BLaER1 (cell line): ENCODE results near the gene RIMS3.

Experiments
- H3K27ac ChIP-seq: shearing (Covaris generic); formaldehyde crosslinking; 2 replicates; pipeline ENCODE4 v1.8.1; 2022
- H3K27me3 ChIP-seq: shearing (Covaris generic); formaldehyde crosslinking; 2 replicates; pipeline ENCODE4 v1.8.1; 2022
- H3K36me3 ChIP-seq: shearing (Covaris generic); formaldehyde crosslinking; 2 replicates; pipeline ENCODE4 v1.8.1; 2022
- H3K4me1 ChIP-seq: shearing (Covaris generic); formaldehyde crosslinking; 2 replicates; pipeline ENCODE4 v1.8.1; 2022
- H3K4me2 ChIP-seq: shearing (Covaris generic); formaldehyde crosslinking; 2 replicates; pipeline ENCODE4 v1.8.1; 2022
- H3K4me3 ChIP-seq: shearing (Covaris generic); formaldehyde crosslinking; 2 replicates; pipeline ENCODE4 v1.8.1; 2022
- H3K9ac ChIP-seq: shearing (Covaris generic); formaldehyde crosslinking; 2 replicates; pipeline ENCODE4 v1.8.1; 2022
- H3K9me3 ChIP-seq: shearing (Covaris generic); formaldehyde crosslinking; 2 replicates; pipeline ENCODE4 v1.8.1; 2022
- H4K20me1 ChIP-seq: shearing (Covaris generic); formaldehyde crosslinking; 2 replicates; pipeline ENCODE4 v1.8.1; 2022
- Cebpa-rat ChIP-seq: shearing (Covaris generic); IDR thresholded peaks from 2 replicates; pipeline ENCODE4 v1.8.1; 2022

Gene RIMS3

GRCh38 chr1:40625476-40626382 is 39.8 kb downstream of the RIMS3 start:
- H3K9me3 ChIP-seq, result no peaks in the 10 kb centered on the region
- H3K4me1 ChIP-seq, result peaks cover 98% of the 10 kb centered on the region
- peaks cover 6% of the 10 kb centered on the region; the same call in 1 of the 2 replicates for H4K20me1 ChIP-seq
- peak overlapping the region; percentile 87 for H3K27ac ChIP-seq
- H3K9ac ChIP-seq, result peak overlapping the region; percentile 79
- TF ChIP-seq Cebpa-rat, result no peak
- H3K4me3 ChIP-seq, result peak overlapping the region; percentile 35
- H3K36me3 ChIP-seq, result peaks cover 31% of the 10 kb centered on the region
- H3K27me3 ChIP-seq, result no peaks in the 10 kb centered on the region
- peak overlapping the region; percentile 91 for H3K4me2 ChIP-seq

GRCh38 chr1:40625076-40625475 is 40.4 kb downstream of the RIMS3 start:
- peak overlapping the region; percentile 35 for H3K4me3 ChIP-seq
- H3K27ac ChIP-seq, result peak overlapping the region; percentile 87
- H4K20me1 ChIP-seq, result peaks cover 6% of the 10 kb centered on the region; the same call in 1 of the 2 replicates
- TF ChIP-seq Cebpa-rat, result no peak
- no peaks in the 10 kb centered on the region for H3K27me3 ChIP-seq
- H3K9ac ChIP-seq, result peak overlapping the region; percentile 79; the same call in 1 of the 2 replicates
- H3K36me3 ChIP-seq, result peaks cover 31% of the 10 kb centered on the region
- peaks cover 2% of the 10 kb centered on the region for H3K9me3 ChIP-seq
- H3K4me2 ChIP-seq, result peak overlapping the region; percentile 91
- H3K4me1 ChIP-seq, result peaks cover 98% of the 10 kb centered on the region

GRCh38 chr1:40622936-40623629 is 42.4 kb downstream of the RIMS3 start:
- H3K4me3 ChIP-seq, result no peak overlapping the region
- 0 out of 2 replicates have a peak overlapping the region, but pooled peaks have one; percentile 91 for H3K4me2 ChIP-seq
- peaks cover 6% of the 10 kb centered on the region; the same call in 1 of the 2 replicates for H4K20me1 ChIP-seq
- peaks cover 28% of the 10 kb centered on the region for H3K36me3 ChIP-seq
- peaks cover 79% of the 10 kb centered on the region for H3K4me1 ChIP-seq
- H3K27me3 ChIP-seq, result no peaks in the 10 kb centered on the region
- TF ChIP-seq Cebpa-rat, result no peak
- H3K9ac ChIP-seq, result no peak overlapping the region
- H3K27ac ChIP-seq, result no peak overlapping the region
- H3K9me3 ChIP-seq, result peaks cover 12% of the 10 kb centered on the region

GRCh38 chr1:40621821-40622450 is 43.5 kb downstream of the RIMS3 start:
- TF ChIP-seq Cebpa-rat, result no peak

GRCh38 chr1:40620586-40621210 is 44.8 kb downstream of the RIMS3 start:
- peak overlapping the region; percentile 69 for H3K4me2 ChIP-seq
- H3K9ac ChIP-seq, result no peak overlapping the region
- peaks cover 6% of the 10 kb centered on the region; the same call in 1 of the 2 replicates for H4K20me1 ChIP-seq
- peaks cover 55% of the 10 kb centered on the region for H3K4me1 ChIP-seq
- H3K27ac ChIP-seq, result no peak overlapping the region
- no peak for TF ChIP-seq Cebpa-rat
- H3K36me3 ChIP-seq, result peaks cover 23% of the 10 kb centered on the region
- no peaks in the 10 kb centered on the region for H3K27me3 ChIP-seq
- peaks cover 17% of the 10 kb centered on the region for H3K9me3 ChIP-seq
- H3K4me3 ChIP-seq, result no peak overlapping the region

More at GRCh38 chr1:40621821-40622450, 43.5 kb downstream of the RIMS3 start:
- no peaks in the 10 kb centered on the region for H3K27me3 ChIP-seq
- no peak overlapping the region for H3K9ac ChIP-seq
- peaks cover 23% of the 10 kb centered on the region for H3K36me3 ChIP-seq
- peaks cover 67% of the 10 kb centered on the region for H3K4me1 ChIP-seq
- H3K27ac ChIP-seq, result no peak overlapping the region
- H4K20me1 ChIP-seq, result peaks cover 6% of the 10 kb centered on the region; the same call in 1 of the 2 replicates
- H3K4me3 ChIP-seq, result no peak overlapping the region
- peaks cover 16% of the 10 kb centered on the region for H3K9me3 ChIP-seq
- H3K4me2 ChIP-seq, result peak overlapping the region; percentile 69

GRCh38 chr1:40620150-40620549 is 45.3 kb downstream of the RIMS3 start:
- Histone ChIP-seq H3K27me3 (no peaks in the 10 kb centered on the region), H3K27ac (no peak overlapping the region), H3K9me3 (peaks cover 17% of the 10 kb centered on the region), H3K36me3 (peaks cover 23% of the 10 kb centered on the region), H4K20me1 (peaks cover 6% of the 10 kb centered on the region; the same call in 1 of the 2 replicates), H3K4me2 (peak overlapping the region; percentile 69; the same call in 1 of the 2 replicates), H3K4me3 (no peak overlapping the region), H3K9ac (no peak overlapping the region), H3K4me1 (peaks cover 50% of the 10 kb centered on the region)
- TF ChIP-seq Cebpa-rat, result no peak

- H3K36me3 ChIP-seq, result peaks cover 23% of the 10 kb centered on the region
- peaks cover 29% of the 10 kb centered on the region for H3K4me1 ChIP-seq
- H3K27ac ChIP-seq, result no peak overlapping the region
- no peak overlapping the region for H3K9ac ChIP-seq
- no peaks in the 10 kb centered on the region for H3K27me3 ChIP-seq
- H3K4me2 ChIP-seq, result no peak overlapping the region
- H4K20me1 ChIP-seq, result no peaks in the 10 kb centered on the region
- peaks cover 17% of the 10 kb centered on the region for H3K9me3 ChIP-seq
- no peak overlapping the region for H3K4me3 ChIP-seq
- TF ChIP-seq Cebpa-rat, result no peak
These were observed 47.4 kb downstream of the RIMS3 start for GRCh38 chr1:40618108-40618507.

GRCh38 chr1:40612345-40612831 is 53.1 kb downstream of the RIMS3 start:
- Histone ChIP-seq H3K27ac (no peak overlapping the region), H3K4me2 (peak overlapping the region; percentile 31; the same call in 1 of the 2 replicates), H3K27me3 (no peaks in the 10 kb centered on the region), H3K9me3 (peaks cover 18% of the 10 kb centered on the region), H3K4me3 (no peak overlapping the region), H4K20me1 (no peaks in the 10 kb centered on the region), H3K4me1 (peaks cover 6% of the 10 kb centered on the region), H3K36me3 (no peaks in the 10 kb centered on the region), H3K9ac (no peak overlapping the region)
- no peak for TF ChIP-seq Cebpa-rat

GRCh38 chr1:40610156-40610555 is 55.3 kb downstream of the RIMS3 start:
- Histone ChIP-seq H3K4me1 (peaks cover 6% of the 10 kb centered on the region), H4K20me1 (no peaks in the 10 kb centered on the region), H3K4me2 (no peak overlapping the region), H3K27ac (no peak overlapping the region), H3K9ac (no peak overlapping the region), H3K4me3 (no peak overlapping the region), H3K27me3 (no peaks in the 10 kb centered on the region), H3K36me3 (no peaks in the 10 kb centered on the region), H3K9me3 (peaks cover 12% of the 10 kb centered on the region)
- TF ChIP-seq Cebpa-rat, result no peak
